Measurements from ENCODE around the gene CPEB4. TPM values are rescaled to one million over a fixed set of nuclear protein-coding genes. Genes with fewer than 3 reads are reported as not detected.

CPEB4 gene
- total and polyA plus RNA-seq, 9 of the 15 experiments (the other 6 are each of a cell fraction or from before 2014, with no cell fraction given) = 7.4 to 21.3 (median 12.4) TPM

- TF ChIP-seq CREB3L1 (IDR thresholded peaks at IDR 0.05; ENCODE audit: borderline replicate concordance, low read depth) (no peak), KLF1 (tag; IDR thresholded peaks at IDR 0.05) (no peak), ZNF75A (CRISPR knock-in tag; IDR thresholded peaks at IDR 0.05) (no peak), ZNF316 (IDR thresholded peaks at IDR 0.05) (no peak), ZNF445 (CRISPR knock-in tag; IDR thresholded peaks at IDR 0.05; ENCODE audit: low read depth) (no peak), ZSCAN29 (IDR thresholded peaks at IDR 0.05) (no peak), BCL6 (CRISPR knock-in tag; IDR thresholded peaks at IDR 0.05) (no peak), ZNF551 (CRISPR knock-in tag; IDR thresholded peaks at IDR 0.05) (no peak), ZZZ3 (IDR thresholded peaks at IDR 0.05) (no peak), ATF1 (CRISPR knock-in tag; IDR thresholded peaks at IDR 0.05) (no peak), ATF1 (tag; IDR thresholded peaks at IDR 0.05) (no peak), GMEB1 (CRISPR knock-in tag; IDR thresholded peaks at IDR 0.05) (no peak), ZBTB9 (CRISPR knock-in tag; IDR thresholded peaks at IDR 0.05) (no peak)
- TF ChIP-seq, protein P1, sequence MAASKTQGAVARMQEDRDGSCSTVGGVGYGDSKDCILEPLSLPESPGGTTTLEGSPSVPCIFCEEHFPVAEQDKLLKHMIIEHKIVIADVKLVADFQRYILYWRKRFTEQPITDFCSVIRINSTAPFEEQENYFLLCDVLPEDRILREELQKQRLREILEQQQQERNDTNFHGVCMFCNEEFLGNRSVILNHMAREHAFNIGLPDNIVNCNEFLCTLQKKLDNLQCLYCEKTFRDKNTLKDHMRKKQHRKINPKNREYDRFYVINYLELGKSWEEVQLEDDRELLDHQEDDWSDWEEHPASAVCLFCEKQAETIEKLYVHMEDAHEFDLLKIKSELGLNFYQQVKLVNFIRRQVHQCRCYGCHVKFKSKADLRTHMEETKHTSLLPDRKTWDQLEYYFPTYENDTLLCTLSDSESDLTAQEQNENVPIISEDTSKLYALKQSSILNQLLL (CRISPR knock-in tag; IDR thresholded peaks at IDR 0.05; ENCODE audit: borderline replicate concordance) = no peak
- TF ChIP-seq, protein P2, sequence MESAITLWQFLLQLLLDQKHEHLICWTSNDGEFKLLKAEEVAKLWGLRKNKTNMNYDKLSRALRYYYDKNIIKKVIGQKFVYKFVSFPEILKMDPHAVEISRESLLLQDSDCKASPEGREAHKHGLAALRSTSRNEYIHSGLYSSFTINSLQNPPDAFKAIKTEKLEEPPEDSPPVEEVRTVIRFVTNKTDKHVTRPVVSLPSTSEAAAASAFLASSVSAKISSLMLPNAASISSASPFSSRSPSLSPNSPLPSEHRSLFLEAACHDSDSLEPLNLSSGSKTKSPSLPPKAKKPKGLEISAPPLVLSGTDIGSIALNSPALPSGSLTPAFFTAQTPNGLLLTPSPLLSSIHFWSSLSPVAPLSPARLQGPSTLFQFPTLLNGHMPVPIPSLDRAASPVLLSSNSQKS (CRISPR knock-in tag; IDR thresholded peaks at IDR 0.05) = no peak
- TF ChIP-seq, protein P3, sequence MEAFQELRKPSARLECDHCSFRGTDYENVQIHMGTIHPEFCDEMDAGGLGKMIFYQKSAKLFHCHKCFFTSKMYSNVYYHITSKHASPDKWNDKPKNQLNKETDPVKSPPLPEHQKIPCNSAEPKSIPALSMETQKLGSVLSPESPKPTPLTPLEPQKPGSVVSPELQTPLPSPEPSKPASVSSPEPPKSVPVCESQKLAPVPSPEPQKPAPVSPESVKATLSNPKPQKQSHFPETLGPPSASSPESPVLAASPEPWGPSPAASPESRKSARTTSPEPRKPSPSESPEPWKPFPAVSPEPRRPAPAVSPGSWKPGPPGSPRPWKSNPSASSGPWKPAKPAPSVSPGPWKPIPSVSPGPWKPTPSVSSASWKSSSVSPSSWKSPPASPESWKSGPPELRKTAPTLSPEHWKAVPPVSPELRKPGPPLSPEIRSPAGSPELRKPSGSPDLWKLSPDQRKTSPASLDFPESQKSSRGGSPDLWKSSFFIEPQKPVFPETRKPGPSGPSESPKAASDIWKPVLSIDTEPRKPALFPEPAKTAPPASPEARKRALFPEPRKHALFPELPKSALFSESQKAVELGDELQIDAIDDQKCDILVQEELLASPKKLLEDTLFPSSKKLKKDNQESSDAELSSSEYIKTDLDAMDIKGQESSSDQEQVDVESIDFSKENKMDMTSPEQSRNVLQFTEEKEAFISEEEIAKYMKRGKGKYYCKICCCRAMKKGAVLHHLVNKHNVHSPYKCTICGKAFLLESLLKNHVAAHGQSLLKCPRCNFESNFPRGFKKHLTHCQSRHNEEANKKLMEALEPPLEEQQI (IDR thresholded peaks at IDR 0.05) = no peak
These were observed 3.4 kb downstream of the CPEB4 start (continued) for GRCh38 chr5:173891308-173892116.
